ENCODE data around the gene FYB2. TPM values are rescaled to one million over a fixed set of nuclear protein-coding genes. Genes with fewer than 3 reads are reported as not detected.

The FYB2 gene, protein sequence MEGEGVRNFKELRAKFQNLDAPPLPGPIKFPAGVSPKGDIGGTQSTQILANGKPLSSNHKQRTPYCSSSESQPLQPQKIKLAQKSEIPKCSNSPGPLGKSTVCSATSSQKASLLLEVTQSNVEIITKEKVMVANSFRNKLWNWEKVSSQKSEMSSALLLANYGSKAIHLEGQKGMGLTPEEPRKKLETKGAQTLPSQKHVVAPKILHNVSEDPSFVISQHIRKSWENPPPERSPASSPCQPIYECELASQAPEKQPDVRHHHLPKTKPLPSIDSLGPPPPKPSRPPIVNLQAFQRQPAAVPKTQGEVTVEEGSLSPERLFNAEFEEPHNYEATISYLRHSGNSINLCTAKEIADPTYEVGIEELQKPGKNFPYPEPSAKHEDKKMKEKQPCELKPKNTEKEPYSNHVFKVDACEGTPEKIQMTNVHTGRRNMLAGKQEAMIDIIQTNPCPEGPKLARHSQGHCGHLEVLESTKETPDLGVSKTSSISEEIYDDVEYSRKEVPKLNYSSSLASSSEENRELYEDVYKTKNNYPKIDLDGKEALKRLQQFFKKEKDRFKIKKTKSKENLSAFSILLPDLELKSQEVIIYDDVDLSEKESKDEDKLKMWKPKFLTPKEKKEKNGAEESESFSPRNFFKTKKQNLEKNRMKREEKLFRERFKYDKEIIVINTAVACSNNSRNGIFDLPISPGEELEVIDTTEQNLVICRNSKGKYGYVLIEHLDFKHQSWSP
- total RNA-seq (not detected), polyA plus RNA-seq (not detected)
- long read RNA-seq, donor 1, result 0 reads
- long read RNA-seq, donor 2, result 0 reads

DNA sequence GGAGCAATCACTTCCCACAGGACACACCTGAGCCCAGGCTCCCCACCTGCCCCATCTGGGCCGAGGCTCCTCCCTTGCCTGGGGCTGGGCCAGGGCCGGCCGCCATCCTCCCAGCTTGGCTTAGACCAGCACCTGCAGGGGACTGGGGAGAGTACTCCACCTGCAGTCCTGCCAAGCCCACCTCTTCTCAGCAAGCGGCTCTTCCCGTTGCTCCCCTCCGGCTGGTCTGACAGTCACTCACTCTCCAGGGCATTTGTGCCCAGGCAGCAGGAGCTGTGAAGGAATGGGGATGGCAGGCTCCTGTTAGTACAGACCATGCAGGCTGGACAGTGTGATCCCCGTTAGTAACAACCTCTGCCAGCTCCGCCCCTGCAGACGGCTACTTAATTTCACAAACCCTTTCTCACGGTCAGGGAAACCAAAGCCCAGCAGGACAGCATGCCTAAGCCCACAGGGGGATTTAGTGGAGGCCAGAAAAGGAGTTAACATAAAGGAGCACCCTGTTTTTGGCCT lies at the start of gene FYB2:
Gene FYB2 (minus strand): TSS at position 18 of the 513 bp plus-strand sequence. CDS start 114 bp downstream, outside the sequence.
- DNase-seq, result no peak
- TF ChIP-seq POLR2A (IDR thresholded peaks at IDR 0.05), result no peak
- no peak for TF ChIP-seq POLR2AphosphoS5 (IDR thresholded peaks at IDR 0.05)
- TF ChIP-seq, protein P1, sequence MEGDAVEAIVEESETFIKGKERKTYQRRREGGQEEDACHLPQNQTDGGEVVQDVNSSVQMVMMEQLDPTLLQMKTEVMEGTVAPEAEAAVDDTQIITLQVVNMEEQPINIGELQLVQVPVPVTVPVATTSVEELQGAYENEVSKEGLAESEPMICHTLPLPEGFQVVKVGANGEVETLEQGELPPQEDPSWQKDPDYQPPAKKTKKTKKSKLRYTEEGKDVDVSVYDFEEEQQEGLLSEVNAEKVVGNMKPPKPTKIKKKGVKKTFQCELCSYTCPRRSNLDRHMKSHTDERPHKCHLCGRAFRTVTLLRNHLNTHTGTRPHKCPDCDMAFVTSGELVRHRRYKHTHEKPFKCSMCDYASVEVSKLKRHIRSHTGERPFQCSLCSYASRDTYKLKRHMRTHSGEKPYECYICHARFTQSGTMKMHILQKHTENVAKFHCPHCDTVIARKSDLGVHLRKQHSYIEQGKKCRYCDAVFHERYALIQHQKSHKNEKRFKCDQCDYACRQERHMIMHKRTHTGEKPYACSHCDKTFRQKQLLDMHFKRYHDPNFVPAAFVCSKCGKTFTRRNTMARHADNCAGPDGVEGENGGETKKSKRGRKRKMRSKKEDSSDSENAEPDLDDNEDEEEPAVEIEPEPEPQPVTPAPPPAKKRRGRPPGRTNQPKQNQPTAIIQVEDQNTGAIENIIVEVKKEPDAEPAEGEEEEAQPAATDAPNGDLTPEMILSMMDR (IDR thresholded peaks at IDR 0.05 in 8 of 11, conservative IDR thresholded peaks at IDR 0.05 in 3 of 11), result no peak
- H3K4me1 ChIP-seq, result peaks cover 0 to 8% (median 3%) of the 10 kb centered on the region in 6 donors
- H3K27me3 ChIP-seq (replicated peaks in 1 of 7), result peaks cover 0 to 47% (median 3%) of the 10 kb centered on the region in 7 donors
- H3K27ac ChIP-seq, result no peak within 1 kb of the TSS
- H3K4me3 ChIP-seq, result no peak within 1 kb of the TSS
- H3K36me3 ChIP-seq, result no peaks in the 10 kb centered on the region
- H3K9me3 ChIP-seq, result peaks cover 0 to 7% (median under 1%) of the 10 kb centered on the region in 8 donors
- WGBS, 5 donors, result 74 to 85% (median 77%) methylated on average over 10 of the region's 10 CpGs
- intact Hi-C loops (cut with DNase I; ENCODE audit: low total_unique reads), result no loop called here

DNA sequence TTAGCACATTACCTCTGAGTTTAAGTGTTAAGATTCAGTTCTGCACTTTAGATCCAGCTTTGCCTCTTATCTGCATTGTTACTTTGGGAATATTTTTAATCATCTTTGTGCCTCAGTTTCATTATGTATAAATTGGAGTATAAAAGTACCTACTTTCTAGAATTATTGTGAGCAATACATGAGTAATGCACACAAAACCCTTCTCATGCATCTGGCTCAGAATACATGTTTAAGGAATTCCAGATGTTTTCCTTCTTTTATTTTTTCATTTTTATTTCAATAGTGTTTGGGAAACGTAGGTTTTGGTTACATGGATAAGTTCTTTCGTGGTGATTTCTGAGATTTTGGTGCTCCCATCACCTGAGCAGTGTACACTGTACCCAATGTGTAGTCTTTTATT lies 49.6 kb upstream of the FYB2 start:
- H3K27ac ChIP-seq, result no peak overlapping the region
- H3K9me3 ChIP-seq, result peaks cover 0 to 5% (median 0%) of the 10 kb centered on the region in 8 donors
- H3K27me3 ChIP-seq (replicated peaks in 1 of 7), result peaks cover 0 to 16% (median 0%) of the 10 kb centered on the region in 7 donors
- no peaks in the 10 kb centered on the region for H3K4me1 ChIP-seq
- WGBS, 5 donors, result 53 to 74% (median 63%) methylated on average over 2 of the region's 2 CpGs
- TF ChIP-seq, protein P1 (IDR thresholded peaks at IDR 0.05 in 8 of 11, conservative IDR thresholded peaks at IDR 0.05 in 3 of 11), result no peak
- no peak for TF ChIP-seq POLR2A (IDR thresholded peaks at IDR 0.05)
- no peak for TF ChIP-seq POLR2AphosphoS5 (IDR thresholded peaks at IDR 0.05)
- DNase-seq, result no peak
- no peak overlapping the region for H3K4me3 ChIP-seq
- intact Hi-C loops (cut with DNase I; ENCODE audit: low total_unique reads), result no loop called here
- no peaks in the 10 kb centered on the region for H3K36me3 ChIP-seq

DNA sequence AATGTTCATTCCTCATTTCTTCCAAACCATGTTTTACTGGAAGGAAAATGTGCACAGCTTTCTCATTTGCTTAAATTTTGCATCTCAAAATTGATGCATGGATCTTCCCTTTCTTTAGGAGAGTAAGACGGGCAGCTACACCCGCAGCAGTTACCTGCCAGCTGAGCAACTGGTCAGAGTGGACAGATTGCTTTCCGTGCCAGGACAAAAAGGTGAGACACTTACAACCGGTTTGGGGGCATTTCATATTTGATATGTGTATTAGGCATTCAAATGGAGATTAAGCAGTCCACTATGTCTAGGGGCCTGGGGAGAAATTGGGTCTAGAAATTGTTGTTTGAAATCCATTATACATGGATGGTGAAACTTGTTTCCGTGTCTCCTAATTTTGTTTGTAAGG lies 48.3 kb upstream of the FYB2 start:
- TF ChIP-seq, protein P1 (IDR thresholded peaks at IDR 0.05 in 8 of 11, conservative IDR thresholded peaks at IDR 0.05 in 3 of 11), result no peak
- TF ChIP-seq POLR2AphosphoS5 (IDR thresholded peaks at IDR 0.05) (no peak), POLR2A (IDR thresholded peaks at IDR 0.05) (no peak)
- DNase-seq, result no peak
- H3K4me3 ChIP-seq, result no peak overlapping the region
- H3K27ac ChIP-seq, result no peak overlapping the region
- no peaks in the 10 kb centered on the region for H3K4me1 ChIP-seq
- peaks cover 0 to 5% (median 0%) of the 10 kb centered on the region in 8 donors for H3K9me3 ChIP-seq
- 78 to 91% (median 87%) methylated on average over 5 of the region's 5 CpGs for WGBS, 5 donors
- peaks cover 0 to 16% (median 0%) of the 10 kb centered on the region in 7 donors for H3K27me3 ChIP-seq (replicated peaks in 1 of 7)
- no peaks in the 10 kb centered on the region for H3K36me3 ChIP-seq
- intact Hi-C loops (cut with DNase I; ENCODE audit: low total_unique reads), result no loop called here

Data from spleen (tissue), 13 donors.